ENCODE results near the gene RAMP3. TPM values are rescaled to one million over a fixed set of nuclear protein-coding genes. Genes with fewer than 3 reads are reported as not detected.

Gene RAMP3
- total RNA-seq, 1 donor from 2014 or later, result 586 TPM

DNA sequence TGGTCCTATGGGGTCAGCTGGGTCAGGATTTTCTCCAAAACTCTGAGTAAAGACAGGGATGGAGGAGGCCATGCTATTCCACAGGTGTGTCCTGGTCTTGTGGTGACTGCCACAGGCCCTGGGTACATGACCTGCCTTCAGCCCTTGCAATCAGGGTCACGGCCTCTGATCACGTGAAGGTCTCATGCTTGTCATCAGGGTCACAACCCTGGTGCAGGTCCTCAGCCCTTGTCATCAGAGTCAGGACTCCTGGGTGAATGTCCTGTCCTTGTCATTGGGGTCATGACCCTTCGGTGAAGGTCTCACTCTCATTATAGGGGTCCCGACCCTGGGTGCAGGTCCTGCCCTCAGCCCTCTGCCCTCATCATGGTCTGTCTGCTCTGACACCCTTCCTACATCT lies 24.2 kb upstream of the RAMP3 start:
- TF ChIP-seq, protein P1, sequence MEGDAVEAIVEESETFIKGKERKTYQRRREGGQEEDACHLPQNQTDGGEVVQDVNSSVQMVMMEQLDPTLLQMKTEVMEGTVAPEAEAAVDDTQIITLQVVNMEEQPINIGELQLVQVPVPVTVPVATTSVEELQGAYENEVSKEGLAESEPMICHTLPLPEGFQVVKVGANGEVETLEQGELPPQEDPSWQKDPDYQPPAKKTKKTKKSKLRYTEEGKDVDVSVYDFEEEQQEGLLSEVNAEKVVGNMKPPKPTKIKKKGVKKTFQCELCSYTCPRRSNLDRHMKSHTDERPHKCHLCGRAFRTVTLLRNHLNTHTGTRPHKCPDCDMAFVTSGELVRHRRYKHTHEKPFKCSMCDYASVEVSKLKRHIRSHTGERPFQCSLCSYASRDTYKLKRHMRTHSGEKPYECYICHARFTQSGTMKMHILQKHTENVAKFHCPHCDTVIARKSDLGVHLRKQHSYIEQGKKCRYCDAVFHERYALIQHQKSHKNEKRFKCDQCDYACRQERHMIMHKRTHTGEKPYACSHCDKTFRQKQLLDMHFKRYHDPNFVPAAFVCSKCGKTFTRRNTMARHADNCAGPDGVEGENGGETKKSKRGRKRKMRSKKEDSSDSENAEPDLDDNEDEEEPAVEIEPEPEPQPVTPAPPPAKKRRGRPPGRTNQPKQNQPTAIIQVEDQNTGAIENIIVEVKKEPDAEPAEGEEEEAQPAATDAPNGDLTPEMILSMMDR (IDR thresholded peaks at IDR 0.05), result no peak
- Histone ChIP-seq H3K36me3 (no peaks in the 10 kb centered on the region), H3K27me3 (no peaks in the 10 kb centered on the region), H3K27ac (no peak overlapping the region), H3K9me3 (no peaks in the 10 kb centered on the region), H3K4me3 (no peak overlapping the region), H3K4me1 (no peaks in the 10 kb centered on the region)
- intact Hi-C loops (cut with DNase I), result no loop called here
- no peak for DNase-seq (ENCODE audit: low spot score in 2 of 2)

DNA sequence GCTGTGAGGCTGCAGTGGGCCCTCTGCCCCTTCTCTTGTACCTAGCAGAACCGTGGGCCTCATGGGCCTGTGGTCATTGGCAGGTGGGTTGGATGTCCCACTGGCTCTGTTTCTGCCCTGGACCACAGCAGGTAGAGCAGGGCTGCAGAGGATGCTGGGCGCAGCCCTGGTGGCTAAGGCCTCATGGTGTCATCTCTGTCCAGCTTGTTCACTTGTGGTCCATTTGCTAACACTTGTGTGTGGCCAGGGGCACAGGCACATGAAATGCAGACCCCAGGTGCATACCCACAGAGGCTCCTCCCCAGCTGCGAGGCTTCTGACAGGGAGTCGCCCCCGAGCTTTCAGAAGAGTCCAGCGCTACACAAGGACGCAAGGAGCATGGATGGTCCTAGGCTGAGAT lies 23.7 kb upstream of the RAMP3 start:
- no peak for DNase-seq (ENCODE audit: low spot score in 2 of 2)
- intact Hi-C loops (cut with DNase I), result no loop called here
- Histone ChIP-seq H3K27me3 (no peaks in the 10 kb centered on the region), H3K4me1 (no peaks in the 10 kb centered on the region), H3K9me3 (no peaks in the 10 kb centered on the region), H3K27ac (no peak overlapping the region), H3K36me3 (no peaks in the 10 kb centered on the region), H3K4me3 (no peak overlapping the region)
- TF ChIP-seq, protein P1 (IDR thresholded peaks at IDR 0.05), result no peak

DNA sequence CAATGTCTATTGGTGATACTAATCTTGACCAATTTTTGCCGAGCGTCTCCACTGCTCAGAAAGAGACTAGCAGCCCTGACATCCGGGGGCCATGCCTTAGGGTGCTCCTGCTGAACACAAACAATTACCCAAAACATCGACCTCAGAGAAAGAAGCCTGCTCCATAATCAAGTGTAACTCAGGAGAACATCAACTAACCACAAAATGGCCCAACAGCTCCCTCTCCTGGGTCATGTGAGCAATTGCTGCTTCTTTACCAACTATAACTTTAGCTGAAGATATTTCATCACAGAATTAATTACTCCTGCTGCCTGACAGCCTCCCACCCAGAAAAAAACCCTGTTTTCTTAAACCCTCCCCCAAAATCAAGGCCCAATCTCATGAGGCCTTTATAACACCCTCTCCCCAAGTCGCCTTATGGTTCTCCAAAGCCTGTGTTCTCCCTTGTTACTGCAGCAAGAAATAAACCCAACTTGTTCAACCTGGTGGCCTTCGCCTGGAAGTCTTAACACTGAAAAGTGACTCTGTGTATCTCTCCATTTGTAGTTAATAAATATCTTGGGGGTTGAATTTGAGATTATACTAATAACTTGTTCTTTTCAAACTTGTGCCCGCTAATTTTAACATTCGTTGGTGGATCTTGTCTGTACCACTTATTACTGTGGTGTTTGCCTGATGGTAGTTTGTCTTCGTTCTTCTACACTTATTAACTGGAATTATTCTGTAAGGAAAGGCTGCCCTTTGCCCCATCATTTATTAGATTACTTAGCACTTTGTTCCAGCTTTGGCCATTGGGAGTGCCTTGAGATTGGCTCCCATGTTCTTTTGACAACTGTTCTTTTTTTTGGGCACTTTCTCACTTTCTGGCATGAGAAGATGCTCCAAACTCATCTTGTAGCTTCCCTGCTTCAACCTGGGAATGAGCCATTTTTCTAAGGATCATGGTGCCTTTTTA lies 21.2 kb upstream of the RAMP3 start:
- intact Hi-C loops (cut with DNase I), result loop anchor here (2.0 to 5.0 kb wide), 2 partner anchors 164 to 280 kb away; no protein-coding TSS in a partner anchor
- H3K4me3 ChIP-seq, result no peak overlapping the region
- H3K9me3 ChIP-seq, result no peaks in the 10 kb centered on the region
- no peaks in the 10 kb centered on the region for H3K27me3 ChIP-seq
- no peaks in the 10 kb centered on the region for H3K4me1 ChIP-seq
- no peaks in the 10 kb centered on the region for H3K36me3 ChIP-seq
- DNase-seq (ENCODE audit: low spot score in 2 of 2), result no peak
- no peak overlapping the region for H3K27ac ChIP-seq
- TF ChIP-seq, protein P1 (IDR thresholded peaks at IDR 0.05), result peak; percentile 68 to 89 (median 72)

DNA sequence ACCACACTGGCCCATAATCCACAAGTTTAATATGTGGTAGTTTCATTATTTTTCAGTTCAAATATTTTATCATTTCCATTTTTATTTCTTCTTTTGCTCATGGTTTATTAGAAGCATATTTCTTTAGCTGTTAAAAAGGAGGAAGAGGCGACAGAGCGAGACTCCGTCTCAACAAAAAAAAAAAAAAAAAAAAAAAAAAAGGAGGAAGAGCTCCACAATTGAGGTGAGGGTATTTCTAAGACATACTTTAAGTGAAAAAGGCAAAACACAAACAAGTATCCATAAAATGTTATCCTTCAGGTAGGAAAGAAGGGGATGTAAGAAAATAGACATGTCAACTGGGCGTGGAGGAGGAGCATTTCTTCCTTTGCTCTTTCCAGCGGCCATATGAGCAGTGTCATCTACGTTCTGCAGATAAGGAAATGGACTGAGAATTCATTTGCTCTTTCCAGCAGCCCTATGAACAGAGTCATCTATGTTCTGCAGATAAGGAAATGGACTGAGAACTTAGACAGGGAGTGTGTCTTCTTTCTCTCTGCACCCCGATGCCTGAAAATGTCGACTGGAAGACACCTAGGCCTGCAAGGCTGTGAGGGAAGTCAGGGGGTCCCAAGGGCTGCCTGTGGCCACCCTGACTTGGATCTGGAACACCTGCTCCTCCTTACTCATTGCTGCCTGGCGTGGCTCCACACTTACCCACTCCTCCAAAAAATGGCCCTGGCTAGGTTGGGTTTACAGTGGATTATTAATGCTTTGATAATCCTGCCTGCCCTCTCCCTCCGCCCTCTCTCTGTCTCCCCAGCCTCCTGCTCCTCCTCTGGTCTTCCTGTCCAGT lies 18.9 kb upstream of the RAMP3 start:
- no peak for DNase-seq (ENCODE audit: low spot score in 2 of 2)
- Histone ChIP-seq H3K27ac (no peak overlapping the region), H3K36me3 (no peaks in the 10 kb centered on the region), H3K9me3 (no peaks in the 10 kb centered on the region), H3K27me3 (no peaks in the 10 kb centered on the region), H3K4me1 (no peaks in the 10 kb centered on the region), H3K4me3 (no peak overlapping the region)
- intact Hi-C loops (cut with DNase I), result loop anchor here (5.0 kb wide), 1 partner anchor 166 kb away; no protein-coding TSS in a partner anchor
- TF ChIP-seq, protein P1 (IDR thresholded peaks at IDR 0.05), result no peak

DNA sequence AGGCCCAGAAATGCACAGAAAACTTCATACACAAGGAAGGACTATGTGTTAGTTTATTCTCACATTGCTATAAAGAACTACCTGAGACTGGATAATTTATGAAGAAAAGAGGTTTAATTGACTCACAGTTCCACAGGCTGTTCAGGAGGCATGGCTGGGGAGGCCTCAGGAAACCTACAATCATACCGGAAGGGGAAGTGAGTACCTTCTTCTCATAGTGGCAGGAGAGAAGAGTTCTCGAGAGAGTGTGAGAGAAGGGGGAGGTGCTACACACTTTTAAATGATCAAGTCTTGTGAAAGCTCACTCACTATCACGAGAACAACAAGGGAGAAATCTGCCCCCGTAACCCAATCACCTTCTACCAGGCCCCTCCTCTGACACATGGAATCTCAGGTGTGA lies 16.8 kb upstream of the RAMP3 start:
- H3K36me3 ChIP-seq, result no peaks in the 10 kb centered on the region
- intact Hi-C loops (cut with DNase I), result no loop called here
- no peak for DNase-seq (ENCODE audit: low spot score in 2 of 2)
- TF ChIP-seq, protein P1 (IDR thresholded peaks at IDR 0.05), result no peak
- no peaks in the 10 kb centered on the region for H3K9me3 ChIP-seq
- no peaks in the 10 kb centered on the region for H3K27me3 ChIP-seq
- H3K27ac ChIP-seq, result no peak overlapping the region
- H3K4me1 ChIP-seq, result no peaks in the 10 kb centered on the region
- no peak overlapping the region for H3K4me3 ChIP-seq

Measured in ascending aorta (tissue), 2 donors.